Mucosa of descending colon (tissue), 3 donors: ENCODE results near the gene SLCO4C1. TPM values are rescaled to one million over a fixed set of nuclear protein-coding genes. Genes with fewer than 3 reads are reported as not detected.

ENCODE experiments used
- ATAC-seq: fragments of 200-7000 bp; cut with Tn5 transposase; one replicate; pipeline ENCODE4 v1.9.1; 2020; ENCODE audit warnings: mild to moderate bottlenecking, moderate library complexity
- DNase-seq, 3 donors: peaks; one replicate each; pipeline ENCODE4 v3.0.0-alpha.2; 2020
- H3K36me3 ChIP-seq: fragments of 200-600 bp; one replicate; pipeline ENCODE4 v1.8.0; 2021; ENCODE audit warnings: low read depth, mild to moderate bottlenecking
- H3K4me1 ChIP-seq: fragments of 200-600 bp; one replicate; pipeline ENCODE4 v1.8.0; 2021; ENCODE audit warnings: low read depth, mild to moderate bottlenecking
- H3K4me3 ChIP-seq: fragments of 200-600 bp; one replicate; pipeline ENCODE4 v1.8.0; 2021; ENCODE audit warnings: mild to moderate bottlenecking
- H3K9me3 ChIP-seq: fragments of 200-600 bp; one replicate; pipeline ENCODE4 v1.8.0; 2021; ENCODE audit warnings: mild to moderate bottlenecking
- CTCF ChIP-seq: fragments of 200-600 bp; IDR thresholded peaks from one replicate; pipeline ENCODE4 v1.8.0; 2022; ENCODE audit warnings: antibody characterized with exemption, mild to moderate bottlenecking
- intact Hi-C, 2 donors: fragments of 100-400 bp; cut with DNase I in 1 of 2; cut with micrococcal nuclease in 1 of 2; formaldehyde crosslinking; loops; one replicate each; pipeline versions ENCODE4 v1.11.0 to v1.11.1; 2022; cut with DNase I, micrococcal nuclease
- total RNA-seq, 3 donors: library from RNA; stranded (reverse); fragmentation: NEBNext Ultra II Directional in 2 of 3; extraction: Animal tissue kit (Norgen Biotek cat#: 25700) in 2 of 3; gene quantifications; one replicate each; pipeline versions ENCODE4 v1.2.1 to v1.2.4, GENCODE V29; 2021 to 2023
- donor health status: DM: no; HTN: no; CAD: no; lungs with moderate emphysema.
- donor health status: DM: no; HTN: no; CAD: no.
- donor health status: DM: no; HTN: yes; CAD: no.

The SLCO4C1 gene
- total RNA-seq, 3 donors from 2014 or later: 2.5 to 3.6 (median 2.6) TPM

- DNase-seq: no peak
- intact Hi-C loops: no loop called here
- H3K9me3 ChIP-seq: no peaks in the 10 kb centered on the region
- no peak overlapping the region for H3K4me3 ChIP-seq
- no peaks in the 10 kb centered on the region for H3K4me1 ChIP-seq
- no peaks in the 10 kb centered on the region for H3K36me3 ChIP-seq
- no peak for TF ChIP-seq CTCF
- ATAC-seq: no peak
Measured at GRCh38 chr5:102313912-102314311, 17.8 kb upstream of the SLCO4C1 start.

- H3K4me3 ChIP-seq: no peak overlapping the region
- no peaks in the 10 kb centered on the region for H3K9me3 ChIP-seq
- no peak for TF ChIP-seq CTCF
- no peaks in the 10 kb centered on the region for H3K4me1 ChIP-seq
- no peak for DNase-seq
- ATAC-seq: no peak
- intact Hi-C loops: no loop called here
- H3K36me3 ChIP-seq: no peaks in the 10 kb centered on the region
Measured at GRCh38 chr5:102312586-102313370, 16.7 kb upstream of the SLCO4C1 start.

GRCh38 chr5:102309586-102309985 lies 13.5 kb upstream of the SLCO4C1 start:
- ATAC-seq (no peak), DNase-seq (no peak)
- H3K9me3 ChIP-seq: no peaks in the 10 kb centered on the region
- TF ChIP-seq CTCF: no peak
- H3K4me3 ChIP-seq: no peak overlapping the region
- H3K4me1 ChIP-seq: no peaks in the 10 kb centered on the region
- intact Hi-C loops: no loop called here
- no peaks in the 10 kb centered on the region for H3K36me3 ChIP-seq

GRCh38 chr5:102307232-102307631 lies 11.1 kb upstream of the SLCO4C1 start:
- H3K4me3 ChIP-seq: no peak overlapping the region
- intact Hi-C loops: no loop called here
- no peaks in the 10 kb centered on the region for H3K4me1 ChIP-seq
- H3K9me3 ChIP-seq: no peaks in the 10 kb centered on the region
- H3K36me3 ChIP-seq: no peaks in the 10 kb centered on the region
- ATAC-seq (no peak), DNase-seq (no peak)
- no peak for TF ChIP-seq CTCF

GRCh38 chr5:102306121-102306520 lies 10.0 kb upstream of the SLCO4C1 start:
- ATAC-seq: no peak
- no peak for TF ChIP-seq CTCF
- Histone ChIP-seq H3K4me3 (no peak overlapping the region), H3K9me3 (no peaks in the 10 kb centered on the region), H3K4me1 (no peaks in the 10 kb centered on the region), H3K36me3 (no peaks in the 10 kb centered on the region)
- intact Hi-C loops: no loop called here
- DNase-seq: no peak
